NT2/D1 (cell line): ENCODE results near the gene GAGE12J.

Source experiments
- SUZ12 ChIP-seq: IDR thresholded peaks from 2 replicates; pipeline ENCODE4 v1.6.1; 2011; ENCODE audit not compliant: insufficient read length, insufficient read depth; ENCODE audit errors: extremely low read depth
- YY1 ChIP-seq: IDR thresholded peaks from 2 replicates; pipeline ENCODE4 v1.6.1; 2011; ENCODE audit not compliant: insufficient read length, insufficient read depth

- TF ChIP-seq SUZ12 (no peak), YY1 (no peak)
Measured at GRCh38 chrX:49292400-49293362, 29.2 kb upstream of the GAGE12J start.
